ENCODE measurements around the gene SLC24A3.

The SLC24A3 gene

GRCh38 chr20:19473216-19473921 lies 260.9 kb downstream of the SLC24A3 start:
- no peak for DNase-seq

- no peak for DNase-seq
Measured at GRCh38 chr20:19473922-19474286, 261.5 kb downstream of the SLC24A3 start.

GRCh38 chr20:19478320-19478895 lies 266.0 kb downstream of the SLC24A3 start:
- DNase-seq, result no peak

- DNase-seq, result no peak
Measured at GRCh38 chr20:19482726-19483125, 270.3 kb downstream of the SLC24A3 start.

GRCh38 chr20:19483309-19483708 lies 270.9 kb downstream of the SLC24A3 start:
- no peak for DNase-seq

- no peak for DNase-seq
Measured at GRCh38 chr20:19486446-19486845, 274.0 kb downstream of the SLC24A3 start.

GRCh38 chr20:19487420-19487819 lies 275.0 kb downstream of the SLC24A3 start:
- no peak for DNase-seq

GRCh38 chr20:19491241-19491640 lies 278.8 kb downstream of the SLC24A3 start:
- DNase-seq, result no peak

GRCh38 chr20:19492116-19492515 lies 279.7 kb downstream of the SLC24A3 start:
- DNase-seq, result no peak

GRCh38 chr20:19492687-19493336 lies 280.4 kb downstream of the SLC24A3 start:
- no peak for DNase-seq

- no peak for DNase-seq
Measured at GRCh38 chr20:19493794-19494495, 281.5 kb downstream of the SLC24A3 start.

GRCh38 chr20:19495905-19496703 lies 283.7 kb downstream of the SLC24A3 start:
- DNase-seq, result no peak

- DNase-seq, result no peak
Measured at GRCh38 chr20:19497064-19497463, 284.6 kb downstream of the SLC24A3 start.

- DNase-seq, result no peak
Measured at GRCh38 chr20:19498756-19499155, 286.3 kb downstream of the SLC24A3 start.

GRCh38 chr20:19501476-19502115 lies 289.2 kb downstream of the SLC24A3 start:
- no peak for DNase-seq

- DNase-seq, result no peak
Measured at GRCh38 chr20:19502169-19502568, 289.7 kb downstream of the SLC24A3 start.

GRCh38 chr20:19504251-19504650 lies 291.8 kb downstream of the SLC24A3 start:
- DNase-seq, result no peak

- DNase-seq, result no peak
Measured at GRCh38 chr20:19506021-19506420, 293.6 kb downstream of the SLC24A3 start.

GRCh38 chr20:19508449-19508848 lies 296.0 kb downstream of the SLC24A3 start:
- no peak for DNase-seq

- DNase-seq, result no peak
Measured at GRCh38 chr20:19510611-19511010, 298.2 kb downstream of the SLC24A3 start.

GRCh38 chr20:19511931-19512330 lies 299.5 kb downstream of the SLC24A3 start:
- DNase-seq, result no peak

All from amniotic stem cell (primary cell).